Suprapubic skin (tissue), 3 donors: ENCODE measurements around the gene FMN1.

Experiments used
- EP300 ChIP-seq: sonication (generic); formaldehyde crosslinking; IDR thresholded peaks from one replicate; pipeline ENCODE4 v1.6.1; 2017; ENCODE audit warnings: antibody characterized with exemption
- POLR2A ChIP-seq, 2 donors: fragments of 450-650 bp; IDR thresholded peaks; one replicate each; pipeline ENCODE4 v1.6.1; 2017; ENCODE audit warnings: antibody characterized with exemption in 2 of 2, mild to moderate bottlenecking in 2 of 2, moderate library complexity in 2 of 2
- TF ChIP-seq, protein P1 (sequence below), 2 donors: fragments of 200-600 bp in 1 of 2; fragments of 450-650 bp in 1 of 2; sonication (generic) in 1 of 2; IDR thresholded peaks; one replicate each; pipeline ENCODE4 v1.5.1; 2016 to 2019; ENCODE audit warnings: antibody characterized with exemption in 2 of 2, mild to moderate bottlenecking in 1 of 2, moderate library complexity in 1 of 2

DNA sequence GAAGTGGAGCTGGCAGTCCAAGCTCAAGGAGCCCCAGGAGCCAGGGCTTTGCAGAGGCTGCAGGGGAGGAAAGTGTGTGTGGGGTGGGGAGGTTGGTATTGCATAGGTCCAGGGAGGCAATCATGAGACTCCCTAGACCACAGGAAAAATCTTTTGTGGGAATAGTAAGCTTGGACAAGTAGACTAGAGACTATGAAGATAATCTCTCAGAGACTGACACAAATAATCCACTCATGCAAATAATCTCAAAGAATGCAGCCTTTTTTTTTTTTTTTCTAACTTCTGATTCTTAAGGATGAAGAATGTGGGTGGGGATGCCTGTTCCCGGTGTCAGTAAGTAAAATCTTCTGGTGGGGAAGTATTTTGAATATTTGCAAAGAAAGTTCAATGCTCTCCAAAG lies 363.0 kb downstream of the FMN1 start:
- TF ChIP-seq, protein P1, sequence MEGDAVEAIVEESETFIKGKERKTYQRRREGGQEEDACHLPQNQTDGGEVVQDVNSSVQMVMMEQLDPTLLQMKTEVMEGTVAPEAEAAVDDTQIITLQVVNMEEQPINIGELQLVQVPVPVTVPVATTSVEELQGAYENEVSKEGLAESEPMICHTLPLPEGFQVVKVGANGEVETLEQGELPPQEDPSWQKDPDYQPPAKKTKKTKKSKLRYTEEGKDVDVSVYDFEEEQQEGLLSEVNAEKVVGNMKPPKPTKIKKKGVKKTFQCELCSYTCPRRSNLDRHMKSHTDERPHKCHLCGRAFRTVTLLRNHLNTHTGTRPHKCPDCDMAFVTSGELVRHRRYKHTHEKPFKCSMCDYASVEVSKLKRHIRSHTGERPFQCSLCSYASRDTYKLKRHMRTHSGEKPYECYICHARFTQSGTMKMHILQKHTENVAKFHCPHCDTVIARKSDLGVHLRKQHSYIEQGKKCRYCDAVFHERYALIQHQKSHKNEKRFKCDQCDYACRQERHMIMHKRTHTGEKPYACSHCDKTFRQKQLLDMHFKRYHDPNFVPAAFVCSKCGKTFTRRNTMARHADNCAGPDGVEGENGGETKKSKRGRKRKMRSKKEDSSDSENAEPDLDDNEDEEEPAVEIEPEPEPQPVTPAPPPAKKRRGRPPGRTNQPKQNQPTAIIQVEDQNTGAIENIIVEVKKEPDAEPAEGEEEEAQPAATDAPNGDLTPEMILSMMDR (IDR thresholded peaks at IDR 0.05), result no peak
- TF ChIP-seq EP300 (no peak), POLR2A (IDR thresholded peaks at IDR 0.05) (no peak)
